Smooth muscle cell of the pulmonary artery (primary cell): ENCODE results near the gene DNAH1. TPM values are rescaled to one million over a fixed set of nuclear protein-coding genes. Genes with fewer than 3 reads are reported as not detected.

Experiments used
- total RNA-seq: library from RNA; depleted of rRNA; stranded (reverse); fragments of >200 nt; gene quantifications from 2 replicates; pipeline ENCODE4 v1.2.3, GENCODE V29; 2014

DNAH1 gene
- 4.2 and 5.5 TPM in 2 replicates for total RNA-seq

DNA sequence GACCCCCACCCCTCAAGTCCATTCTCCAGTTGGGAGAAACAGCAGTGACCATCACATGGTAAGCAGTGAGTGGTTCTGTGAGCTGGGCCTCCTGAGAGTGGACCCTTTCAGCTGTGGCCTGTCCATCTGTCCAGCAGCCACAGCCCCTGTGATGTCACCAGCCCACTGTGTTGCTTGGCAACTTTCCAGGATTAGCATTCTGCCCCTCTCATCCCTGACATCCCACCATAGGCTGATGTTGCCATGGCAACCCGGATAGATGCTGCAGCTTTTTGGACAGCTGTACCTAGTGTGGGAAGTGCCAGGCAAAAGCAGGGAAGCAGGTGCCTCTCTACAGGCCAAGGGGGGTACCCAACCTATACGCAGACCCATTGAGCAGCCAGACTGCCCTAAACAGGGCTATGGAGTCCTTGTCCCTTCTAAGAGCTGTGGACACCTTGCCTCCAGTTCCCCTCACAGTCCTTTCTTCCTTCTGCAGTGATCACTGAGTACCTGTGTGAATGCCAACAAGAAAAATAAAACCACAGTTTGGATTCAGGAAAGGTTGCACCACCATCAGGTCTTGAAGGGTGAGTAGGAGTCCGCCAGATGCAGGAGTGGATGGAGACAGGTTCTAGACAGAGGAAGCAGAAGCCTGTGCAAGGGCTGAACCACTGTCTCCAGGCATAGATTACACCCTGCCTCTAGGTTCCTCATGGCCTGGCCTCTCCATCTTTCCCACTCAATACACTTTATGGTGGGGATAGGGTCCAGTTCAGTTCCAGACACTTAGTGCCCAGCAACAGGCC is at the start of gene DNAH1:
TSS of gene DNAH1 (plus strand) at position 343 of the 788 bp plus-strand sequence. CDS start 6,124 bp downstream, outside the sequence.

DNA sequence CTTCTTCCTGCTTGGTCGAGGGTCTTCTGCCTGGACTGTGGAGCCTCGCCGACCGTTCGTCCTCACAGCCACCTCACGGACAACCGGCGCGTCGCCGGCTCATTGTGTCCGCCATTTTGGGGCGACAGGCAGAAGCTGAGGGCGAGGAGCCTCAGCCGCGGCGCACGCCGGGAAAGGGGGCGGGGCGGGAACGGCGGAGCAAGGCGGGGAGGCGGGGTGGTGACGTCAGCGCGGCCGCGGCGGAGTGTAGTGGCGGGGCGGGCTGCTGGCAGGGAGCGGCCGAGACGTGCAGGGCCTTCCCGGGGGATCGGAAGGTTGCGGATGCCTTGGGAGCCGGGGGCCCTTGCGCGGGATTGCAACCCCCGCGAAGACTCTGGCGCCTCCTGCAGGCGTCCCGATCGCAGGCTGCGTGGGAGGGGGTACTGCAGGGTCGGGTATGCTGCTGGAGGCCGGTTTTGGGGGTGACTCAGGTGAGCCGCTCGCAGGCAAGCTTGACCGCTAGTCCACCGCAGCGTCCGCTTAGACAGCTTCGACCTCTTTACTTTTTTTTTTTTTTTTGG is 37.5 kb upstream of the DNAH1 start, which contains the start of gene WDR82:
TSS of gene WDR82 (minus strand) at position 140 of the 560 bp plus-strand sequence. CDS start 288 bp downstream, outside the sequence.

DNA sequence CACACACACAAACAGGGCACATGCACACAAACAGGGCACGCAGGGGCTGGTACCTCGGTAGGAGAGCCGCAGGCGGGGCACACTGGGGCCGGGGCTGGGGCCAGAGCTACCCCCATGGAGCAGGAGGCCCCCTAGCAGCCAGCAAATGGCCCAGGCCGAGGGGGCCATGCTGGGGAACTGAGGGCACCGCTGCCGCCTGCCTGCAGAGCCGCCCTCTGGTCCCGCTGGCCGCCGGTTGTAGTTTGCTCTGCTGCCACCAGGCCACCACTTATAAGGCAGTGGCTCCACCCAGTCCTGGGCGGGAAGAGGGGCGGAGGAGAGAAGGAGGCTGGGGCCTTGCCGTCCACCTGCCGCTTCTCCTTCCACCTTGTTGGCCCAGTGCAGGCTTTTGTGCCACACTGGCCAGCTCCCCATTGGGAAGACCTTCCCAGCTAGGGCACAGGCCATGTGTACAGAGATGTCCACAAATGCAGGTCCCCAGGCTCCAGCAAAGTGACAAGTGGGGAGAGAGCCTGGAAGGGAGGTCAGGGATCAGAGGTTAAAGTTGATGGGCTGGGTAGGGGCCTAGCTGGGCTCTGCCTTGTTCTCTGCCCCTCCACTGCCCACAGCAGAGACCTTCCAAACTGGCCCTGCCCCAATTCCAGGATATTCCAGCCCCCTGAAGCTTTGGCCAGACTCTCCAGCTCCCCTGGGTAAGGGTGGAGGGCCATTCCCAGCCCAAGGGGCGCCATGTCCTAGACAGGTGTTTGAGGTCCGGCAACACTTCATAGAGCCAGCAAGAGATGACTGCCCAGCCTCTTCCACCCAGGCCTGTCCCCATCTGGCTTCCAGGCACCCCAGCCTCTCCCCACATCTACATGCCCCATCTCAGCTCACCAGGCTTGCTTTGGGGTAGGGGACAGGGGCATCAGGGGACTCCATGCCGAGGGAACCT is 129.0 kb downstream of the DNAH1 start, which contains the start of gene SEMA3G:
TSS of gene SEMA3G (minus strand) at position 244 of the 934 bp plus-strand sequence. CDS start at position 168, 76 bp downstream.

Other genes with a start within 250 kb of the DNAH1 start
- 5.4 and 7.4 TPM in 2 replicates for gene POC1A, start 161.9 kb upstream of the DNAH1 start, total RNA-seq
- gene ALAS1, start 118.2 kb upstream of the DNAH1 start, total RNA-seq: 24.9 and 40.3 TPM in 2 replicates
- under 0.01 and 0.23 TPM in 2 replicates for gene TLR9, start 90.7 kb upstream of the DNAH1 start, total RNA-seq
- 56.5 and 72.7 TPM in 2 replicates for gene TWF2, start 77.2 kb upstream of the DNAH1 start, total RNA-seq
- 28.5 and 28.8 TPM in 2 replicates for gene PPM1M, start 70.6 kb upstream of the DNAH1 start, total RNA-seq
- gene WDR82, start 37.7 kb upstream of the DNAH1 start, total RNA-seq: 85.0 and 91.9 TPM in 2 replicates
- gene GLYCTK, start 28.5 kb upstream of the DNAH1 start, total RNA-seq: 4.7 and 5.3 TPM in 2 replicates
- gene BAP1, start 93.7 kb downstream of the DNAH1 start, total RNA-seq: 47.4 and 64.7 TPM in 2 replicates
- gene PHF7, start 94.3 kb downstream of the DNAH1 start, total RNA-seq: 3.5 and 3.8 TPM in 2 replicates
- 0.03 and 0.13 TPM in 2 replicates for gene SEMA3G, start 128.8 kb downstream of the DNAH1 start, total RNA-seq
- 0.23 and 2.6 TPM in 2 replicates for gene TNNC1, start 137.7 kb downstream of the DNAH1 start, total RNA-seq
- gene NISCH, start 139.3 kb downstream of the DNAH1 start, total RNA-seq: 87.9 and 109 TPM in 2 replicates
- gene STAB1, start 179.0 kb downstream of the DNAH1 start, total RNA-seq: 0.50 and 0.59 TPM in 2 replicates
- 117 and 122 TPM in 2 replicates for gene NT5DC2, start 217.5 kb downstream of the DNAH1 start, total RNA-seq
- gene UQCC5, start 220.3 kb downstream of the DNAH1 start, total RNA-seq: 3.1 and 6.5 TPM in 2 replicates